HepG2 (cell line): ENCODE measurements around the gene MIA3. TPM values are rescaled to one million over a fixed set of nuclear protein-coding genes. Genes with fewer than 3 reads are reported as not detected.

ENCODE experiments used
- DMAP1 ChIP-seq: IDR thresholded peaks from 2 replicates; pipeline ENCODE4 v1.6.1; 2016
- GZF1 ChIP-seq: sonication (generic); formaldehyde crosslinking; IDR thresholded peaks from 2 replicates; pipeline ENCODE4 v1.5.1; 2020; ENCODE audit warnings: mild to moderate bottlenecking, missing genetic modification reagents
- NFYC ChIP-seq: IDR thresholded peaks from 2 replicates; pipeline ENCODE4 v1.6.1; 2016; ENCODE audit warnings: missing genetic modification reagents, missing compliant biosample characterization
- POLR2AphosphoS5 ChIP-seq: IDR thresholded peaks from 2 replicates; pipeline ENCODE4 v1.6.1; 2012; ENCODE audit warnings: low read depth, low read length
- TBX3 ChIP-seq: fragments of 450-650 bp; IDR thresholded peaks from 2 replicates; pipeline ENCODE4 v1.6.1; 2017; ENCODE audit warnings: antibody characterized with exemption, mild to moderate bottlenecking, inconsistent platforms, borderline replicate concordance
- TEAD2 ChIP-seq: sonication (generic); formaldehyde crosslinking; IDR thresholded peaks from 2 replicates; pipeline ENCODE4 v1.9.0; 2021; ENCODE audit warnings: missing genetic modification reagents
- ZNF224 ChIP-seq: sonication (generic); formaldehyde crosslinking; IDR thresholded peaks from 2 replicates; pipeline ENCODE4 v1.5.0; 2020; ENCODE audit warnings: mild to moderate bottlenecking, missing genetic modification reagents
- ZNF317 ChIP-seq: sonication (generic); formaldehyde crosslinking; IDR thresholded peaks from 2 replicates; pipeline ENCODE4 v1.5.0; 2020; ENCODE audit warnings: mild to moderate bottlenecking, missing genetic modification reagents
- ZNF367 ChIP-seq: sonication (generic); formaldehyde crosslinking; IDR thresholded peaks from 2 replicates; pipeline ENCODE4 v1.4.0; 2020; ENCODE audit warnings: missing genetic modification reagents, borderline replicate concordance
- ZNF460 ChIP-seq: sonication (generic); formaldehyde crosslinking; IDR thresholded peaks from 2 replicates; pipeline ENCODE4 v1.5.1; 2020; ENCODE audit warnings: missing genetic modification reagents, mild to moderate bottlenecking, borderline replicate concordance
- ZNF530 ChIP-seq: sonication (generic); formaldehyde crosslinking; IDR thresholded peaks from 2 replicates; pipeline ENCODE4 v1.5.0; 2020; ENCODE audit warnings: low read depth, mild to moderate bottlenecking, missing genetic modification reagents
- ZNF775 ChIP-seq: sonication (generic); formaldehyde crosslinking; IDR thresholded peaks from 2 replicates; pipeline ENCODE4 v1.4.0; 2020; ENCODE audit warnings: missing genetic modification reagents, mild to moderate bottlenecking, moderate library complexity, borderline replicate concordance
- ZNF841 ChIP-seq: sonication (generic); formaldehyde crosslinking; IDR thresholded peaks from 2 replicates; pipeline ENCODE4 v1.8.1; 2023; ENCODE audit warnings: missing genetic modification reagents, borderline replicate concordance
- polyA plus RNA-seq, 8 experiments: library from polyadenylated mRNA; depleted of rRNA in 3 of 8; stranded (reverse) in 7 of 8; unstranded in 1 of 8; fragments of >200 nt; fragmentation: Illumina TruSeq in 4 of 8; extraction: Trizol in 4 of 8; gene quantifications; 2 replicates each; pipeline versions ENCODE4 v1.2.1 to v1.2.3, GENCODE V29; 2011 to 2016; ENCODE audit warnings: low read depth in 4 of 8, missing spikeins in 1 of 8, mixed read lengths in 1 of 8; ENCODE audit not compliant: insufficient read depth in 1 of 8
- total RNA-seq, 5 experiments: library from RNA; depleted of rRNA; stranded (reverse); fragments of >200 nt; fragmentation: Illumina TruSeq; extraction: Trizol; gene quantifications; 2 replicates each; pipeline ENCODE4 v1.2.3, GENCODE V29; 2016; ENCODE audit warnings: low read depth in 1 of 5
- TF ChIP-seq, protein P1 (sequence below): sonication (generic); formaldehyde crosslinking; IDR thresholded peaks from 2 replicates; pipeline ENCODE4 v1.4.0; 2020; ENCODE audit warnings: missing genetic modification reagents, borderline replicate concordance
- TF ChIP-seq, protein P2 (sequence below): sonication (generic); formaldehyde crosslinking; IDR thresholded peaks from 2 replicates; pipeline ENCODE4 v1.5.0; 2020; ENCODE audit warnings: mild to moderate bottlenecking, missing genetic modification reagents, moderate library complexity
- TF ChIP-seq, protein P3 (sequence below): sonication (generic); formaldehyde crosslinking; IDR thresholded peaks from 2 replicates; pipeline ENCODE4 v1.8.1; 2022; ENCODE audit warnings: low read depth, mild to moderate bottlenecking, missing genetic modification reagents
- TF ChIP-seq, protein P4 (sequence below): sonication (generic); formaldehyde crosslinking; IDR thresholded peaks from 2 replicates; pipeline ENCODE4 v1.4.0; 2020; ENCODE audit warnings: missing genetic modification reagents
- TF ChIP-seq, protein P5 (sequence below): IDR thresholded peaks from 2 replicates; pipeline ENCODE4 v1.6.1; 2016

Gene MIA3
- total and polyA plus RNA-seq, 2 of the 13 experiments (the other 11 are each of a cell fraction or from before 2014, with no cell fraction given) = 45.6 to 48.7 TPM

DNA sequence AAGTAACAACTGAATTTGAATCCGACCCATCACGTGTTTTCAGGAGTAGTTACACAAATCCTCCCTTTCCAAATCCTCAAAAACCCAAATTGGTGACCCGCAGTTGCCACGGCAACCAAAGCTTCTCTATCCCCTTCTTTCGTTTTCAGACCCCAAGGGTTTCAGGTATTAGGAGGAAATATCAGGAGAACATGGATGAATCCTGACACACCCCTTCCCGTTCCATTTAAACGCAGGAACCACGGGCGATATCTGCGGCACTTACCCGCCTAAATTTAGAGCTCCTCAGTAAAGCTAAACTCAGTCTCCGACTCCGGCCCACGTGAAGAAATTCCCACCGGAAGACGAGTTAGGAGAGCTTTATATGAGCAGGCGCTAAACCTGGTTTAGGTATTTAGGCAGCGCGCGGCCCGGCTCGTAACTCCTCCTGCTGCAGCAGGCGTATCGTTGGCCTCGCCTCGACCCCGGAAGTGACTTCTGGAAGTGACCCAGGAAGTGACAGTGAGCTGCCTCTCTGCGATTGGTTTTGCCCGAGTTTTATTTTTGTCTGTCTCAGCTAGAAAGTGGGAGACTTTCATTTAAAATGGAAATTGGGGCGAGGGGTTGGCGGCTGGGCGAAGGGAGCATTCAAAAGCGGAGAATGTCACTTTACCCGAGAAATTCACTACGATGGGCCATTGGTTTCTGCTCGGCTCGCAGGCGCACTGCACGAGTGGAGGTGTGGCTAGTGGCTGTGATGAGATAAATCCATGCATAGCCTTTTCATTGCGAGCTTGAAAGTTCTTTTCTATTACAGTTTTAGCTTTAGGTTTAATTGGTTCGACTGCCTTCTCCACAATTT lies 28.2 kb upstream of the MIA3 start, which contains the start of gene TAF1A (continued):
- TF ChIP-seq, protein P1, sequence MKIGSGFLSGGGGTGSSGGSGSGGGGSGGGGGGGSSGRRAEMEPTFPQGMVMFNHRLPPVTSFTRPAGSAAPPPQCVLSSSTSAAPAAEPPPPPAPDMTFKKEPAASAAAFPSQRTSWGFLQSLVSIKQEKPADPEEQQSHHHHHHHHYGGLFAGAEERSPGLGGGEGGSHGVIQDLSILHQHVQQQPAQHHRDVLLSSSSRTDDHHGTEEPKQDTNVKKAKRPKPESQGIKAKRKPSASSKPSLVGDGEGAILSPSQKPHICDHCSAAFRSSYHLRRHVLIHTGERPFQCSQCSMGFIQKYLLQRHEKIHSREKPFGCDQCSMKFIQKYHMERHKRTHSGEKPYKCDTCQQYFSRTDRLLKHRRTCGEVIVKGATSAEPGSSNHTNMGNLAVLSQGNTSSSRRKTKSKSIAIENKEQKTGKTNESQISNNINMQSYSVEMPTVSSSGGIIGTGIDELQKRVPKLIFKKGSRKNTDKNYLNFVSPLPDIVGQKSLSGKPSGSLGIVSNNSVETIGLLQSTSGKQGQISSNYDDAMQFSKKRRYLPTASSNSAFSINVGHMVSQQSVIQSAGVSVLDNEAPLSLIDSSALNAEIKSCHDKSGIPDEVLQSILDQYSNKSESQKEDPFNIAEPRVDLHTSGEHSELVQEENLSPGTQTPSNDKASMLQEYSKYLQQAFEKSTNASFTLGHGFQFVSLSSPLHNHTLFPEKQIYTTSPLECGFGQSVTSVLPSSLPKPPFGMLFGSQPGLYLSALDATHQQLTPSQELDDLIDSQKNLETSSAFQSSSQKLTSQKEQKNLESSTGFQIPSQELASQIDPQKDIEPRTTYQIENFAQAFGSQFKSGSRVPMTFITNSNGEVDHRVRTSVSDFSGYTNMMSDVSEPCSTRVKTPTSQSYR (CRISPR knock-in tag) = no peak
- 0 out of 2 replicates have a peak, but pooled peaks have one; percentile 61 for TF ChIP-seq ZNF317 (CRISPR knock-in tag)
- peak; percentile 73 for TF ChIP-seq POLR2AphosphoS5
- TF ChIP-seq NFYC (CRISPR knock-in tag) = peak; percentile 66
- TF ChIP-seq, protein P2, sequence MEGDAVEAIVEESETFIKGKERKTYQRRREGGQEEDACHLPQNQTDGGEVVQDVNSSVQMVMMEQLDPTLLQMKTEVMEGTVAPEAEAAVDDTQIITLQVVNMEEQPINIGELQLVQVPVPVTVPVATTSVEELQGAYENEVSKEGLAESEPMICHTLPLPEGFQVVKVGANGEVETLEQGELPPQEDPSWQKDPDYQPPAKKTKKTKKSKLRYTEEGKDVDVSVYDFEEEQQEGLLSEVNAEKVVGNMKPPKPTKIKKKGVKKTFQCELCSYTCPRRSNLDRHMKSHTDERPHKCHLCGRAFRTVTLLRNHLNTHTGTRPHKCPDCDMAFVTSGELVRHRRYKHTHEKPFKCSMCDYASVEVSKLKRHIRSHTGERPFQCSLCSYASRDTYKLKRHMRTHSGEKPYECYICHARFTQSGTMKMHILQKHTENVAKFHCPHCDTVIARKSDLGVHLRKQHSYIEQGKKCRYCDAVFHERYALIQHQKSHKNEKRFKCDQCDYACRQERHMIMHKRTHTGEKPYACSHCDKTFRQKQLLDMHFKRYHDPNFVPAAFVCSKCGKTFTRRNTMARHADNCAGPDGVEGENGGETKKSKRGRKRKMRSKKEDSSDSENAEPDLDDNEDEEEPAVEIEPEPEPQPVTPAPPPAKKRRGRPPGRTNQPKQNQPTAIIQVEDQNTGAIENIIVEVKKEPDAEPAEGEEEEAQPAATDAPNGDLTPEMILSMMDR = 0 out of 2 replicates have a peak, but pooled peaks have one; percentile 2
- TF ChIP-seq ZNF460 = no peak
- TF ChIP-seq ZNF775 = no peak
- TF ChIP-seq, protein P3, sequence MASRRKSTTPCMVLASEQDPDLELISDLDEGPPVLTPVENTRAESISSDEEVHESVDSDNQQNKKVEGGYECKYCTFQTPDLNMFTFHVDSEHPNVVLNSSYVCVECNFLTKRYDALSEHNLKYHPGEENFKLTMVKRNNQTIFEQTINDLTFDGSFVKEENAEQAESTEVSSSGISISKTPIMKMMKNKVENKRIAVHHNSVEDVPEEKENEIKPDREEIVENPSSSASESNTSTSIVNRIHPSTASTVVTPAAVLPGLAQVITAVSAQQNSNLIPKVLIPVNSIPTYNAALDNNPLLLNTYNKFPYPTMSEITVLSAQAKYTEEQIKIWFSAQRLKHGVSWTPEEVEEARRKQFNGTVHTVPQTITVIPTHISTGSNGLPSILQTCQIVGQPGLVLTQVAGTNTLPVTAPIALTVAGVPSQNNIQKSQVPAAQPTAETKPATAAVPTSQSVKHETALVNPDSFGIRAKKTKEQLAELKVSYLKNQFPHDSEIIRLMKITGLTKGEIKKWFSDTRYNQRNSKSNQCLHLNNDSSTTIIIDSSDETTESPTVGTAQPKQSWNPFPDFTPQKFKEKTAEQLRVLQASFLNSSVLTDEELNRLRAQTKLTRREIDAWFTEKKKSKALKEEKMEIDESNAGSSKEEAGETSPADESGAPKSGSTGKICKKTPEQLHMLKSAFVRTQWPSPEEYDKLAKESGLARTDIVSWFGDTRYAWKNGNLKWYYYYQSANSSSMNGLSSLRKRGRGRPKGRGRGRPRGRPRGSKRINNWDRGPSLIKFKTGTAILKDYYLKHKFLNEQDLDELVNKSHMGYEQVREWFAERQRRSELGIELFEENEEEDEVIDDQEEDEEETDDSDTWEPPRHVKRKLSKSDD (CRISPR knock-in tag) = peak; percentile 37; the same call in 1 of the 2 replicates
- no peak for TF ChIP-seq TEAD2
- no peak for TF ChIP-seq ZNF530
- TF ChIP-seq DMAP1 = peak; percentile 77; the same call in 1 of the 2 replicates
- no peak for TF ChIP-seq ZNF224 (CRISPR knock-in tag)
- TF ChIP-seq ZNF367 = no peak
- no peak for TF ChIP-seq TBX3
- TF ChIP-seq, protein P4, sequence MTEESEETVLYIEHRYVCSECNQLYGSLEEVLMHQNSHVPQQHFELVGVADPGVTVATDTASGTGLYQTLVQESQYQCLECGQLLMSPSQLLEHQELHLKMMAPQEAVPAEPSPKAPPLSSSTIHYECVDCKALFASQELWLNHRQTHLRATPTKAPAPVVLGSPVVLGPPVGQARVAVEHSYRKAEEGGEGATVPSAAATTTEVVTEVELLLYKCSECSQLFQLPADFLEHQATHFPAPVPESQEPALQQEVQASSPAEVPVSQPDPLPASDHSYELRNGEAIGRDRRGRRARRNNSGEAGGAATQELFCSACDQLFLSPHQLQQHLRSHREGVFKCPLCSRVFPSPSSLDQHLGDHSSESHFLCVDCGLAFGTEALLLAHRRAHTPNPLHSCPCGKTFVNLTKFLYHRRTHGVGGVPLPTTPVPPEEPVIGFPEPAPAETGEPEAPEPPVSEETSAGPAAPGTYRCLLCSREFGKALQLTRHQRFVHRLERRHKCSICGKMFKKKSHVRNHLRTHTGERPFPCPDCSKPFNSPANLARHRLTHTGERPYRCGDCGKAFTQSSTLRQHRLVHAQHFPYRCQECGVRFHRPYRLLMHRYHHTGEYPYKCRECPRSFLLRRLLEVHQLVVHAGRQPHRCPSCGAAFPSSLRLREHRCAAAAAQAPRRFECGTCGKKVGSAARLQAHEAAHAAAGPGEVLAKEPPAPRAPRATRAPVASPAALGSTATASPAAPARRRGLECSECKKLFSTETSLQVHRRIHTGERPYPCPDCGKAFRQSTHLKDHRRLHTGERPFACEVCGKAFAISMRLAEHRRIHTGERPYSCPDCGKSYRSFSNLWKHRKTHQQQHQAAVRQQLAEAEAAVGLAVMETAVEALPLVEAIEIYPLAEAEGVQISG = peak; percentile 88
- no peak for TF ChIP-seq GZF1 (CRISPR knock-in tag)
- TF ChIP-seq ZNF841 (CRISPR knock-in tag) = no peak
- TF ChIP-seq, protein P5, sequence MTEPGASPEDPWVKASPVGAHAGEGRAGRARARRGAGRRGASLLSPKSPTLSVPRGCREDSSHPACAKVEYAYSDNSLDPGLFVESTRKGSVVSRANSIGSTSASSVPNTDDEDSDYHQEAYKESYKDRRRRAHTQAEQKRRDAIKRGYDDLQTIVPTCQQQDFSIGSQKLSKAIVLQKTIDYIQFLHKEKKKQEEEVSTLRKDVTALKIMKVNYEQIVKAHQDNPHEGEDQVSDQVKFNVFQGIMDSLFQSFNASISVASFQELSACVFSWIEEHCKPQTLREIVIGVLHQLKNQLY (CRISPR knock-in tag) = peak; percentile 20; the same call in 1 of the 2 replicates
